NCI-H2227 (cell line): ENCODE results near the gene PDK2.
"Not testable (repeated sequence)": the region's sequence is repeated elsewhere in the genome, so short reads cannot be mapped to it uniquely, and the experiment has no call there.

Experiments used
- DNase-seq: peaks from one replicate; lab custom pipeline; 2025; ENCODE audit not compliant: unreplicated experiment; lab: John Stamatoyannopoulos, UW

Gene PDK2

GRCh38 chr17:50058296-50058953 is 36.7 kb upstream of the PDK2 start:
- DNase-seq = no peak

DNA sequence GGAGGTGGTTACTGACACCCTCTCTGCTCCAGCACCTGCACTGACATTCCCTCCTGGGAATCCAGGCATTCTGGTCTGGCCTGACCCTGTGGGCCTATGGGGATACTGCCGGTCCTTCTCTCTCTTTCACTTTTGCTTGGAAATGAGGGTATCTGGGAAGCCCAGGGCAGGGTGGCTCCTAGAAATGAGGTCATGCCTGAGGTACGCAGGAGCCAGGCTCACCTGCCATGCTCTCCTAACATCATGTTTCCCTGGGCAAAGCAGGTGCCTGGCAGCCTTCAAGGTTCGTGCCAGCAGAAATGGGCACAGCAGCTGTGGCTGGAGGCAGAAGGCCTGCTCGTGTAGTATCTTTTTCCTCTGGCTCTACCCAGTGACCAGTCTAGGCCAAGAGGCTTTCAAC is 35.9 kb upstream of the PDK2 start:
- DNase-seq = no peak

- no peak for DNase-seq
These were observed 35.3 kb upstream of the PDK2 start for GRCh38 chr17:50059759-50060273.

DNA sequence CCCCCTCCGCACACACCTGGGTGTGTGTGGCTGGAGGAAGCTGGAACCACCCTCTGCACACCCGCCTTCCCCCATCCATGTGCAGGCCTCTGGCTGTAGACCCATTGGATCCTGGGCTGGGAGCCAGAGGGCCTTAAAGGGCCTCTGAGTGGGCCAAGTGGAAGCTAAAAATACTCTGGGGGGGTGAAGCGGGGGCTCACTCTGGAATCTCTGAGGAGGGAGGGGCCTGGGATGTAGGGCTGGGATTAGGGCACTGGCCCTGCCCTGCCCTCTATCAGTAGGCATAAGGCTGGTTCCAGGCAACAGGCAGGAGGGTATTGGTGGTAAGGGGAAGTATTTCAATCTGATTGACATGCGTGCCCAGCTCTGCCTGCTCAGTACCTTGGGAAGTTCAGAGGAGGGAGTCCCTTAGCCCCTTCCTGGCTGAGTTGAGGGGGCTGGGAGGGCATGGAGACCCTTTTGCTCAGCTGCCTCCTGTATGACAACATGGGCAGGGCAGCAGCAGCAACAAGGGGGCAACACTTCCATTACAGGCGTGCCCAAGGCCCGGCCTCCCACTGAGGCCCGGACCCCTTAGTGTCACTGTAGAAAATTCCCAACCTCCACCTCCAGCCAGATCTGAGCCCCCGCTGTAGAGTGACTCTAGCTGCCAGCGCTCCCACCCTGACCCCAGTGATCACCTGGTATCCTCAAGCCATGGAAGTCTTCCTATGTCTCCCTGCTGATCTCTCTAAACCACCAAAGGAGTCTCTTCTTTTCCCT is 34.0 kb upstream of the PDK2 start:
- DNase-seq = no peak

DNA sequence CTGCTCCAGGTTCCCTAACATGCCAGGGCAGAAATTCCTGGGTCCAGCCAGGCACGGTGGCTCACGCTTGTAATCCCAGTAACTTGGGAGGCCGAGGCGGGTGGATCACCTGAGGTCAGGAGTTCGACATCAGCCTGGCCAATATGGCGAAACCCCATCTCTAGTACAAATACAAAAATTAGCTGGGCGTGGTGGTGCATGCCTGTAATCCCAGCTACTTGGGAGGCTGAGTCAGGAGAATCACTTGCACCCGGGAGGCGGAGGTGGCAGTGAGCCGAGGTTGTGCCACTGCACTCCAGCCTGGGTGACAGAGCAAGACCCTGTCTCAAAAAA is 33.5 kb upstream of the PDK2 start:
- not testable (repeated sequence) for DNase-seq

DNA sequence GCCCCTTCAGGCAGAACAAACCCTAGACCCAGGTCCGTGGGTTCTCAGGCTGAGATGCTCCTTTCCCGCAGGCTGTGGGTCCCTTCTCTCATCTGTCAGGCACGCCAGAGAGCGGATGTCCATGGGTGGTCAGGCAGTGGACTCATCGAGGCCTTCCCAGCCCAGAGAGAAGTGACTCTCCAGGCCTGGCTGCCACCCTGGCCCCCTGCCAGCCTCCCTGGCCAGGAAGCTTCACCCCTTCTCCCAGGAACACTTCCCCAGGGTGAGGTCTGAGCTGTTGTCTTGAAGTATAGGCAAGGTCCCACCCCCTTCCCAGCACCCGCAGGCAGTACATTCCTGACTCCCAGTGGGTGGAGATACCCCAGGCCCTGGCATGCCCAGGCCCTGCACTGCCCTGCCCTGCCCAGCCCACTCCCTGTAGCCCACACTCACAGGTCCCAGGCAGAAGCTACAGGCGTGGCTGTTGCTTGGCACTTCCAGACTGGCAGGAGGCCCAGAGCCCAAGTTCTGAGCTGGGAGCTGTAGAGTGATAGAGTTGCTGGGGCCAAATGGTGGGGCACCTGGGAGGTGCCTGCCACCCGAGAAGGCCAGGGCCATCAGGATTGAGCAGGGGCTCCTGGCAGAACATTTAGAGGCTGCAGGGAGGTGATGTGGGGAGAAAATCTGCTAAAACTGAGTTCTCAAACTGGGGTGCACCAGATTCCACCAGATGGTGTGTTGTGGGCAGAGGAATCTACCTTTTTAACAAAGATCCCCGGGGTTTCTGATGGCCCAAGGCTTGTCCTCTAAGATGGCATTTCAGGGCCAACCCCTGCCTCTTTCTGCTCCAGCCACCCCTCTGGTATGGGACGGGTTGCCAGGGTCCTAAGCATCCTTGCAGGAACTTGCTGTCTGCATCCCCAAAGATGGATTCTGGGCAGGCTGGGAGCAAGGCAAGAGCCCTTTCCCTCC is 32.6 kb upstream of the PDK2 start:
- DNase-seq = no peak

GRCh38 chr17:50063561-50064252 is 31.4 kb upstream of the PDK2 start:
- DNase-seq = no peak

GRCh38 chr17:50064253-50065001 is 30.7 kb upstream of the PDK2 start:
- no peak for DNase-seq

- DNase-seq = no peak
These were observed 30.1 kb upstream of the PDK2 start for GRCh38 chr17:50065056-50065455.

DNA sequence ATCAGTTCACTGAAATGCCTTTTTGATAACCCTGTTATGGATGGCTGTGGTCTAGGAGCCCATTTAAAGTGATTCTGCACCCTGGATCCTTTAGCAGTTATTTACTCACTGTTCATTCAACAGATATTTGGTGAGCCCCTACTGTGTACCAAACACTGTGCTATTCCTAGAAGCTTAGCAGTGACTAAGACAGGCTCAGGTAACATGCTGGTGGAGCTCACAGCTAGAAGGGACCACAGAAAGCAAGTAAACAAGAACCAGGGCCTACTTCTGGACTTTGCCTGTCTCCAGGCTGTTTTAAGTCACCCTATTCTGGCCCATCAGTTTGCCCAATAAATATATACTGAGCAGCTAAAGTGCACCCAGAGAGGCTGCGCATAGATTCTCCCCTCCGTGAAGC is 28.2 kb upstream of the PDK2 start:
- no peak for DNase-seq

DNA sequence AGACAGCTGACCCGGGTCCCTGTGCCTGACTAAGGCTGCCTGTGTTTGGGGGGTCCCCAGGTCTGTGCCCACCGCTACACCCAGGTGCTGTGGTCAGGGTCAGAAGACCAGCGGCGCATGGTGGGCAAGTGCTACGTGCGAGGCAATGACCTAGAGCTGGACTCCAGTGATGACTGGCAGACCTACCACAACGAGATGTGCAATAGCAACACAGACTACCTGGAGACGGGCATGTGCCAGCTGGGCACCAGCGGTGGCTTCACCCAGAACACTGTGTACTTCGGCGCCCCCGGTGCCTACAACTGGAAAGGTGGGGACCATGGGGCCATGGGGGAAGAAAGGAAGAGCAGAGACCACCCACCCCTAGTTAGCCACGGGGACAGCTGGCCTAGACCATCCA is 27.2 kb upstream of the PDK2 start:
- DNase-seq = no peak

GRCh38 chr17:50070908-50071680 is 24.1 kb upstream of the PDK2 start:
- no peak for DNase-seq

DNA sequence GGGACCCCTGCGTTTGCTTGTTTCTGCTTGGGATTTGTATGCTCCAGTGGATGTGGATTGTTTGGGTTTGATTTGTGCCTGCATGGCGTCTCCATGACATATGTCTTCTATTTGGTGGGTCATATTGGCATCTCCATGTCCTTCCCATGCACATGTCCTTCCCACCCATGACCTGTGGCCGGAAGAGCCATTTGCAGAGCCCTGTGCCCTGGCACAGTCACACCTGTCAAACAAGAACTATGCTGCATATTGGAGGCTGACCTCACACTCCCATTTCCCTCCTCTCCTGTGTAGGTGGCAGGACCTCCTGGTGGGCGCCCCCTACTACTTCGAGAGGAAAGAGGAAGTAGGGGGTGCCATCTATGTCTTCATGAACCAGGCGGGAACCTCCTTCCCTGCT is 23.5 kb upstream of the PDK2 start:
- no peak for DNase-seq

GRCh38 chr17:50072130-50072529 is 23.0 kb upstream of the PDK2 start:
- DNase-seq = no peak

DNA sequence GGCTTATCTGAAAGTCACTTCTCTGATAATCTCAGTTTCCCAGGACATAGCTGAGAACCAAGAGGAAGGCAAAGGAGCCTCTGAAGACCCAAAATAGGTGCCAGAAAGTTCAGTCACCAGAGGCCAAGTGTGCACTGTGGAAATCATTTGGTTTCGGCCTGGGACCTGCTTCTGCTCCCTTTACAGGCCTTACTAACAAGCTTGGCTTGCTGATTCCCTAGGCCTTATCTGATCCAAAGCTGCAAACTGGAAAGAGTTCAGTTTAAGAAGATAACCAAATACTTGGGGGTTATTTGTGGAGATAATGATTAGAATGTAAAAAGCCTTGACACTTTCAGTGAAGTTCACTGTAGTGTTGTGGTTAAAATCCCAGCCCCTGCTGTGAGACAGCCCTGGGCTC is 22.2 kb upstream of the PDK2 start:
- no peak for DNase-seq

DNA sequence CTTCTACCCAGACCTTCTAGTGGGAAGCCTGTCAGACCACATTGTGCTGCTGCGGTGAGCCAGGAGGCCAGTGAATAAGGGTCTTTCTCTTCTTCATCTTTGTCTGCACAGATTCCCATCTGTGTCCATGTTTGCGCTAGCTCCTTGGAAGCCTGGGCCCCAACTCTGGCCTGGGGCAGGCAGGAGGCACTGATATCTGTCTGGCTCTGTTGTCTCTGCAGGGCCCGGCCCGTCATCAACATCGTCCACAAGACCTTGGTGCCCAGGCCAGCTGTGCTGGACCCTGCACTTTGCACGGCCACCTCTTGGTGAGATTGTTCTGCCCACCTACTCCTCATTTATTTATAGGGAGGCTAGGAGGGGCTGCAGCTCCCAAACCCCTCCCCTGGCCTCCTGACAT is 20.9 kb upstream of the PDK2 start:
- no peak for DNase-seq

DNA sequence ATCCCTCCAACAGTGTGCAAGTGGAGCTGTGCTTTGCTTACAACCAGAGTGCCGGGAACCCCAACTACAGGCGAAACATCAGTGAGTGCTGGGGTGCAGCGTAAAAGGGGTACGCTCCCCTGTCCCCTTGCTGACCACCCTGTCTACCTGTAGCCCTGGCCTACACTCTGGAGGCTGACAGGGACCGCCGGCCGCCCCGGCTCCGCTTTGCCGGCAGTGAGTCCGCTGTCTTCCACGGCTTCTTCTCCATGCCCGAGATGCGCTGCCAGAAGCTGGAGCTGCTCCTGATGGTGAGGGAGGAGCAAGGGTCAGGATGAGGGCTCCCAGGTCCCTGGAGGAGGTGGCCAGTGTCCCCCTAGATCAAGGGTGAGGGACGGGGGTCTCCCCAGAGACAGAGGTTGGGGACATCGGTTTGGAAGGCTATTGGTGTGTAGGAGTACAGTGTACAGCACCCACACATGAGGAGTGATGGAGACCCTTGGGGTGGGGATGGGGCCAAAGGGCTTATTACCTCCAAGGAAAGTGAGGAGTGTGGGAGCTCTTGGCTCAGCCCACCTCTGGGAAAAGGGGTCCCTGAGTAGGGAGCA is 19.6 kb upstream of the PDK2 start:
- DNase-seq = no peak

DNA sequence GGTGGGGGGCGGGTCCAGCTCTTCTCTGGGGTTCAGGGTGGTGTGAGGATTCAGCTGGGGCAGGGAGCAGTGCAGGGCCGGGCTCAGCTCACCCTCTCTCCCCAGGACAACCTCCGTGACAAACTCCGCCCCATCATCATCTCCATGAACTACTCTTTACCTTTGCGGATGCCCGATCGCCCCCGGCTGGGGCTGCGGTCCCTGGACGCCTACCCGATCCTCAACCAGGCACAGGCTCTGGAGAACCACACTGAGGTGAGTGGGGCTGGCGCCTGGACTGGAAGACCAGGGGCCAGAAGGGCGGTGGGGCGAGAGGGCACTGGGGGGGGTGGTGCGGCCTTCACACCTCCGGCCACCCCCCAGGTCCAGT is 18.9 kb upstream of the PDK2 start:
- no peak for DNase-seq

DNA sequence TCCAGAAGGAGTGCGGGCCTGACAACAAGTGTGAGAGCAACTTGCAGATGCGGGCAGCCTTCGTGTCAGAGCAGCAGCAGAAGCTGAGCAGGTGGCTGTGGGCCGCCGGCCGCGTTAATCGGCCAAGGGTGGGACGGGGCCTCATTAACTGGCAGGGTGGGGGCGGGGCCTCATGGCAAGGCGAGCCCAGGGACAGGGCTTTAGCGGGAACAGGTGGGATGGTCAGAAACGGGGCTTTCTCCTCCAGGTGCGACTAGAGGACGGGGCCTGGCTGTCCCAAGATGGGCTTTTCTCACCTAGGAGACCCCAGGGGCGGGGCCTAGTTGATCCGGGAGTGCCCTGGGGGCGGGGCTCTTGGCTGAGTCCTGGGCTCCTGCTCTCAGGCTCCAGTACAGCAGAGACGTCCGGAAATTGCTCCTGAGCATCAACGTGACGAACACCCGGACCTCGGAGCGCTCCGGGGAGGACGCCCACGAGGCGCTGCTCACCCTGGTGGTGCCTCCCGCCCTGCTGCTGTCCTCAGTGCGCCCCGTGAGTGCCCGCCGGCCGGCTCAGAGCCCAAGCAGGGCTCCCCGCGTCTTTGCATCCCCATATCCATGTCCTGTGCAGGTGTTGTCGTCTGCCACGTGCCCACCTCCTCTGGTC is 18.4 kb upstream of the PDK2 start:
- DNase-seq = no peak
